OCI-LY3 (cell line): ENCODE data around the gene NCCRP1.

Experiments
- EZH2phosphoT487 ChIP-seq: fragments of 200-600 bp; shearing (Covaris generic); IDR thresholded peaks from 2 replicates; pipeline ENCODE4 v1.6.1; 2018; ENCODE audit warnings: antibody characterized with exemption, mixed run types, low read depth
- TF ChIP-seq, protein P1 (sequence below): fragments of 200-600, 300-600 bp; sonication (generic); IDR thresholded peaks from 2 replicates; pipeline ENCODE4 v1.5.1; 2014; ENCODE audit warnings: antibody characterized with exemption, low read length, low read depth

DNA sequence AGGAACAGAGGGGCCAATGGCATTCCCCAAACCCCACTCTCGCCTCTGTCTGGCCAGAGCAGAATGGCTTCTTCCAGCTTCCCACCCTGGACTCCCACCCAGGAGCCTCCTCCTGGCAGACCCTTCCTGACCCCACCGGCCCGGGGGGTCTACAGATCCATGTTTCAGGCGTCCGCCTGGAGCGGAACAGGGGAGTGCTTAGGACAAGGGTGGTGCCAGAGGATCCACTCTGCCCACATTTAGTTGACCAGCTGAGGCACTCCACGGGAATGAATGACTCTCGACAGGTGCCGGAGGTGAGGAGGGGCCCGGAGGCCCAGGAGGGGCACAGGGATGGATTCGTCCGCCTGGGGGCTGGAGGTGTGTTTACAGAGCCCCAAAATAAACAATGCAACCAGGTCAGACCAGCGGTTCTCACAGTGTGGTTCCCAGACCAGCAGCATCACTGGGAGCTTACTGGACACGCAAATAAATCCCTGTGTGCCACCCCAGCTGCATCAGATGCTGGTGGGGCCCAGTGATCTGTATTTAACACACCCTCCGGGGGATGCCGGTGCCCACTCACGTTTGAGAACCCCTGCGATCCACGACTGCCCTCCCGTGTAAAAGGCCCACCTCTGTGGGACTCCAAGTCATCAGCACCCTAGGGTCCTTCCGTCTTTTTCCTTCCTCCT, 15.1 kb upstream of the NCCRP1 start:
- TF ChIP-seq, protein P1, sequence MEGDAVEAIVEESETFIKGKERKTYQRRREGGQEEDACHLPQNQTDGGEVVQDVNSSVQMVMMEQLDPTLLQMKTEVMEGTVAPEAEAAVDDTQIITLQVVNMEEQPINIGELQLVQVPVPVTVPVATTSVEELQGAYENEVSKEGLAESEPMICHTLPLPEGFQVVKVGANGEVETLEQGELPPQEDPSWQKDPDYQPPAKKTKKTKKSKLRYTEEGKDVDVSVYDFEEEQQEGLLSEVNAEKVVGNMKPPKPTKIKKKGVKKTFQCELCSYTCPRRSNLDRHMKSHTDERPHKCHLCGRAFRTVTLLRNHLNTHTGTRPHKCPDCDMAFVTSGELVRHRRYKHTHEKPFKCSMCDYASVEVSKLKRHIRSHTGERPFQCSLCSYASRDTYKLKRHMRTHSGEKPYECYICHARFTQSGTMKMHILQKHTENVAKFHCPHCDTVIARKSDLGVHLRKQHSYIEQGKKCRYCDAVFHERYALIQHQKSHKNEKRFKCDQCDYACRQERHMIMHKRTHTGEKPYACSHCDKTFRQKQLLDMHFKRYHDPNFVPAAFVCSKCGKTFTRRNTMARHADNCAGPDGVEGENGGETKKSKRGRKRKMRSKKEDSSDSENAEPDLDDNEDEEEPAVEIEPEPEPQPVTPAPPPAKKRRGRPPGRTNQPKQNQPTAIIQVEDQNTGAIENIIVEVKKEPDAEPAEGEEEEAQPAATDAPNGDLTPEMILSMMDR, result no peak
- TF ChIP-seq EZH2phosphoT487, result no peak
